PFSK-1 (cell line): ENCODE data around the gene AREG.

Experiments used
- FOXP2 ChIP-seq: optimal IDR thresholded peaks from 2 replicates; pipeline ENCODE3; 2011; ENCODE audit warnings: borderline replicate concordance, control low read depth, inconsistent platforms; ENCODE audit not compliant: insufficient read depth; ENCODE audit errors: extremely low read length, extremely low read depth
- POLR2AphosphoS5 ChIP-seq: IDR thresholded peaks from 2 replicates; pipeline ENCODE4 v1.6.1; 2012; ENCODE audit warnings: low read depth, mild to moderate bottlenecking, control low read depth, low read length, moderate library complexity
- SIN3A ChIP-seq: IDR thresholded peaks from 2 replicates; pipeline ENCODE4 v1.6.1; 2012; ENCODE audit warnings: mild to moderate bottlenecking, low read length, moderate library complexity, borderline replicate concordance; ENCODE audit not compliant: insufficient read depth
- TAF1 ChIP-seq: IDR thresholded peaks from 2 replicates; pipeline ENCODE4 v1.6.1; 2012; ENCODE audit warnings: low read length, control low read depth, borderline replicate concordance; ENCODE audit not compliant: insufficient read depth
- TF ChIP-seq, protein P1 (sequence below), 2 experiments: IDR thresholded peaks; 2 replicates each; pipeline versions ENCODE4 v1.6.1 to v1.8.0; 2011 to 2012; ENCODE audit warnings: low read depth in 2 of 2, low read length in 2 of 2, control low read depth in 1 of 2, inconsistent platforms in 1 of 2, mild to moderate bottlenecking in 1 of 2, moderate library complexity in 1 of 2; ENCODE audit not compliant: insufficient read depth in 1 of 2

DNA sequence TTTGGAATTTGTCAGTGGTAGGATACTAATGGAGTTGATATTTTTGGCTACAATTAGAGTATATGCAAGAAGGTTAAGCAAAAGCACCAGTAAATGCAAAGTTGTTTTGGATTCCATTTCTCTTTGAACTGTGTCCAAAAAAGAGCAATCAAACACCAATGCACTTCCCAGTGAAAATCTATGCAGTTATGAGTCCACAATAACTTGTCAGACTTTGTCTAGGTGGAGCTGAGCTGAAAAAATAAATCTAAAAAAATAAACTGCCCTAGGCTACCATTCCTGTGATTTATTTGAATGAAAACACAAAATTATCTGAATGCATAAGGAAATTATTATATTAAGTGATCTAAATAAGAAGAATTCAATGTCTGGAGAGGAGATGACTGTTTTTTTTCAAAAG, 37.0 kb upstream of the AREG start:
- TF ChIP-seq, protein P1, sequence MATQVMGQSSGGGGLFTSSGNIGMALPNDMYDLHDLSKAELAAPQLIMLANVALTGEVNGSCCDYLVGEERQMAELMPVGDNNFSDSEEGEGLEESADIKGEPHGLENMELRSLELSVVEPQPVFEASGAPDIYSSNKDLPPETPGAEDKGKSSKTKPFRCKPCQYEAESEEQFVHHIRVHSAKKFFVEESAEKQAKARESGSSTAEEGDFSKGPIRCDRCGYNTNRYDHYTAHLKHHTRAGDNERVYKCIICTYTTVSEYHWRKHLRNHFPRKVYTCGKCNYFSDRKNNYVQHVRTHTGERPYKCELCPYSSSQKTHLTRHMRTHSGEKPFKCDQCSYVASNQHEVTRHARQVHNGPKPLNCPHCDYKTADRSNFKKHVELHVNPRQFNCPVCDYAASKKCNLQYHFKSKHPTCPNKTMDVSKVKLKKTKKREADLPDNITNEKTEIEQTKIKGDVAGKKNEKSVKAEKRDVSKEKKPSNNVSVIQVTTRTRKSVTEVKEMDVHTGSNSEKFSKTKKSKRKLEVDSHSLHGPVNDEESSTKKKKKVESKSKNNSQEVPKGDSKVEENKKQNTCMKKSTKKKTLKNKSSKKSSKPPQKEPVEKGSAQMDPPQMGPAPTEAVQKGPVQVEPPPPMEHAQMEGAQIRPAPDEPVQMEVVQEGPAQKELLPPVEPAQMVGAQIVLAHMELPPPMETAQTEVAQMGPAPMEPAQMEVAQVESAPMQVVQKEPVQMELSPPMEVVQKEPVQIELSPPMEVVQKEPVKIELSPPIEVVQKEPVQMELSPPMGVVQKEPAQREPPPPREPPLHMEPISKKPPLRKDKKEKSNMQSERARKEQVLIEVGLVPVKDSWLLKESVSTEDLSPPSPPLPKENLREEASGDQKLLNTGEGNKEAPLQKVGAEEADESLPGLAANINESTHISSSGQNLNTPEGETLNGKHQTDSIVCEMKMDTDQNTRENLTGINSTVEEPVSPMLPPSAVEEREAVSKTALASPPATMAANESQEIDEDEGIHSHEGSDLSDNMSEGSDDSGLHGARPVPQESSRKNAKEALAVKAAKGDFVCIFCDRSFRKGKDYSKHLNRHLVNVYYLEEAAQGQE (IDR thresholded peaks at IDR 0.05; ENCODE audit: insufficient read depth in 1 of 2, low read depth in 2 of 2, low read length in 2 of 2) = no peak
- TF ChIP-seq SIN3A (no peak), POLR2AphosphoS5 (no peak), TAF1 (no peak), FOXP2 (no peak)
